ENCODE measurements around the gene MGLL.

DNA sequence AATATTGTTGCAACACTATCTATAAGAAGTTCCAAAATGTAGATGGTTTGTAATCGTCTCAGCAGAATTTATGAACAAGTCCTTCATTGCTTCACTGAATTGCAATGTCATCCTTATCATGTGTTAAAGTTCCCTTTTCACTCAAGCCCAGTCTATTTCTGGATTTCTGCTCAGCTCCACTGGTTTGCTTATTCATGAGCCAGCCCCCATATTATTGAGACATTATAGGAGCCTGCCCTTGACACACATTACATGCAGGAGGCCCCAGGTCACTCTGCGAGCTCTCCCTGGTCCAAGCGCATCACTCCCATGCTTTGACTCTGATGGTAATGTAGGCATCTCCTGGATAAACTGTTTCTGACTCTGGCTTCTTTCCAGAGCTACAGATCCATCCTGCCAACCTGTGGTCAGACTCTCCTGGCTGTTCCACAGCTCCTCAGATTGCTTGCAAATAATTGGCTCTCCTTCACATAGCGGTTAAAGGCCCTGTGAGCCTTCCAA lies 92.7 kb downstream of the MGLL start:
- TF ChIP-seq, protein P1, sequence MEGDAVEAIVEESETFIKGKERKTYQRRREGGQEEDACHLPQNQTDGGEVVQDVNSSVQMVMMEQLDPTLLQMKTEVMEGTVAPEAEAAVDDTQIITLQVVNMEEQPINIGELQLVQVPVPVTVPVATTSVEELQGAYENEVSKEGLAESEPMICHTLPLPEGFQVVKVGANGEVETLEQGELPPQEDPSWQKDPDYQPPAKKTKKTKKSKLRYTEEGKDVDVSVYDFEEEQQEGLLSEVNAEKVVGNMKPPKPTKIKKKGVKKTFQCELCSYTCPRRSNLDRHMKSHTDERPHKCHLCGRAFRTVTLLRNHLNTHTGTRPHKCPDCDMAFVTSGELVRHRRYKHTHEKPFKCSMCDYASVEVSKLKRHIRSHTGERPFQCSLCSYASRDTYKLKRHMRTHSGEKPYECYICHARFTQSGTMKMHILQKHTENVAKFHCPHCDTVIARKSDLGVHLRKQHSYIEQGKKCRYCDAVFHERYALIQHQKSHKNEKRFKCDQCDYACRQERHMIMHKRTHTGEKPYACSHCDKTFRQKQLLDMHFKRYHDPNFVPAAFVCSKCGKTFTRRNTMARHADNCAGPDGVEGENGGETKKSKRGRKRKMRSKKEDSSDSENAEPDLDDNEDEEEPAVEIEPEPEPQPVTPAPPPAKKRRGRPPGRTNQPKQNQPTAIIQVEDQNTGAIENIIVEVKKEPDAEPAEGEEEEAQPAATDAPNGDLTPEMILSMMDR (conservative IDR thresholded peaks at IDR 0.05 in 1 of 2, IDR thresholded peaks at IDR 0.05 in 1 of 2; ENCODE audit: extremely low read depth in 1 of 2, insufficient read depth in 1 of 2, low read depth in 1 of 2, low read length in 2 of 2): no peak
- TF ChIP-seq EZH2 (IDR thresholded peaks at IDR 0.05; ENCODE audit: borderline replicate concordance, low read length): no peak
